Psoas muscle (tissue), 8 donors: ENCODE results near the gene PLK5. TPM values are rescaled to one million over a fixed set of nuclear protein-coding genes. Genes with fewer than 3 reads are reported as not detected.
A peak's percentile ranks its signal among the peaks of the same experiment; 100 is the strongest.

ENCODE experiments used
- ATAC-seq, 4 donors: fragments of 200-7000 bp; cut with Tn5 transposase; one replicate each; pipeline ENCODE4 v1.9.1; 2020; ENCODE audit warnings: moderate library complexity in 3 of 4, mild to moderate bottlenecking in 2 of 4
- DNase-seq, 2 donors: peaks; one replicate each; pipeline ENCODE4 v3.0.0-alpha.2; 2020
- H3K27ac ChIP-seq: fragments of 200-600 bp; one replicate; pipeline ENCODE4 v1.8.0; 2022
- H3K27me3 ChIP-seq, 3 donors: fragments of 200-600 bp in 1 of 3; one replicate each; pipeline versions ENCODE4 v1.6.1 to v1.8.0; 2013 to 2022; ENCODE audit warnings: low read length in 2 of 3, mild to moderate bottlenecking in 2 of 3, moderate library complexity in 1 of 3; ENCODE audit not compliant: insufficient read depth in 3 of 3
- H3K36me3 ChIP-seq, 2 donors: fragments of 200-600 bp in 1 of 2; one replicate each; pipeline versions ENCODE4 v1.6.1 to v1.8.0; 2013 to 2022; ENCODE audit warnings: low read depth in 1 of 2, mild to moderate bottlenecking in 1 of 2, moderate library complexity in 1 of 2; ENCODE audit not compliant: insufficient read depth in 1 of 2
- H3K4me1 ChIP-seq: fragments of 200-600 bp; one replicate; pipeline ENCODE4 v1.8.0; 2022
- H3K4me3 ChIP-seq: fragments of 200-600 bp; one replicate; pipeline ENCODE4 v1.8.0; 2022; ENCODE audit warnings: mild to moderate bottlenecking
- H3K9me3 ChIP-seq: fragments of 200-600 bp; one replicate; pipeline ENCODE4 v1.8.0; 2022
- CTCF ChIP-seq: fragments of 200-600 bp; IDR thresholded peaks from one replicate; pipeline ENCODE4 v1.8.0; 2022; ENCODE audit warnings: antibody characterized with exemption
- WGBS, 3 donors: extraction: QIAGEN DNeasy Blood & Tissue Kit; methylation state at CpG; one replicate each; pipeline versions ENCODE4 v1.1.6 to v1.1.7; 2013; 5-methylcytosine and 5-hydroxymethylcytosine counted together
- intact Hi-C, 2 donors: fragments of 100-400 bp; cut with DNase I; formaldehyde crosslinking; loops; one replicate each; pipeline versions ENCODE4 v1.11.0 to v1.14.2; 2022
- polyA plus RNA-seq, 3 donors: library from polyadenylated mRNA; stranded (reverse); fragments of 200-250 nt; gene quantifications; one replicate each; pipeline ENCODE4 v1.2.3, GENCODE V29; 2013
- total RNA-seq, 4 donors: library from RNA; stranded (reverse); fragmentation: NEBNext Ultra II Directional in 2 of 4; extraction: Animal tissue kit (Norgen Biotek cat#: 25700) in 2 of 4; gene quantifications; one replicate each; pipeline versions ENCODE4 v1.2.1 to v1.2.4, GENCODE V29; 2021 to 2023
- donor health status: healthy with polysubstance abuse.
- donor health status: DM: no; HTN: no; CAD: no; lungs with moderate emphysema.
- donor health status: Bipolar disorder and iron deficiency.
- donor health status: healthy.
- donor health status: DM: yes; HTN: yes; CAD: no.
- donor health status: DM: no; HTN: no; CAD: no.
- donor health status: DM: no; HTN: no; CAD: no.
- donor health status: DM: yes; HTN: yes; CAD: no.

Gene PLK5
- total and polyA plus RNA-seq, 7 donors, result 0.03 to 0.35 TPM; not detected in 5

- 79 to 84% (median 82%) methylated on average over 22 of the region's 22 CpGs for WGBS, 3 donors
- H3K36me3 ChIP-seq, result peaks cover 5 to 46% of the 10 kb centered on the region in 2 donors
- H3K27ac ChIP-seq, result no peak overlapping the region
- H3K4me1 ChIP-seq, result no peaks in the 10 kb centered on the region
- DNase-seq (no peak), ATAC-seq (peak in 2 of 4 donors; percentile 12 to 24)
- H3K9me3 ChIP-seq, result no peaks in the 10 kb centered on the region
- no peak overlapping the region for H3K4me3 ChIP-seq
- intact Hi-C loops, result no loop called here
- H3K27me3 ChIP-seq, result no peaks in the 10 kb centered on the region
- no peak for TF ChIP-seq CTCF
These were observed 51.7 kb downstream of the PLK5 start for GRCh38 chr19:1575323-1576241.

GRCh38 chr19:1576242-1577089 is 52.6 kb downstream of the PLK5 start:
- no peak for TF ChIP-seq CTCF
- no peaks in the 10 kb centered on the region for H3K4me1 ChIP-seq
- H3K27ac ChIP-seq, result no peak overlapping the region
- DNase-seq (no peak), ATAC-seq (no peak)
- intact Hi-C loops, result no loop called here
- peaks cover 7 to 55% of the 10 kb centered on the region in 2 donors for H3K36me3 ChIP-seq
- no peak overlapping the region for H3K4me3 ChIP-seq
- no peaks in the 10 kb centered on the region for H3K9me3 ChIP-seq
- no peaks in the 10 kb centered on the region for H3K27me3 ChIP-seq
- 83 to 89% (median 85%) methylated on average over 29 to 30 of the region's 30 CpGs for WGBS, 3 donors

GRCh38 chr19:1577090-1577928 is 53.4 kb downstream of the PLK5 start:
- Histone ChIP-seq H3K4me3 (no peak overlapping the region), H3K9me3 (no peaks in the 10 kb centered on the region), H3K27me3 (no peaks in the 10 kb centered on the region), H3K4me1 (no peaks in the 10 kb centered on the region), H3K27ac (no peak overlapping the region), H3K36me3 (peaks cover 7 to 63% of the 10 kb centered on the region in 2 donors)
- DNase-seq (no peak), ATAC-seq (no peak)
- TF ChIP-seq CTCF, result no peak
- 78 to 82% (median 81%) methylated on average over 40 to 41 of the region's 41 CpGs for WGBS, 3 donors
- intact Hi-C loops, result no loop called here

GRCh38 chr19:1577929-1578618 is 54.2 kb downstream of the PLK5 start:
- Histone ChIP-seq H3K4me1 (no peaks in the 10 kb centered on the region), H3K27ac (no peak overlapping the region), H3K9me3 (no peaks in the 10 kb centered on the region), H3K27me3 (no peaks in the 10 kb centered on the region), H3K36me3 (peaks cover 7 to 71% of the 10 kb centered on the region in 2 donors), H3K4me3 (no peak overlapping the region)
- WGBS, 3 donors, result 85 to 86% (median 86%) methylated on average over 46 to 49 of the region's 49 CpGs
- DNase-seq (no peak), ATAC-seq (peak in 1 of 4 donors; percentile 10)
- intact Hi-C loops, result no loop called here
- no peak for TF ChIP-seq CTCF
